LNCAP (cell line): Measurements from ENCODE around the gene RCSD1.

Source experiments
- TF ChIP-seq, protein P1 (sequence below): fragments of 450-650 bp; IDR thresholded peaks from 2 replicates; pipeline ENCODE4 v1.5.1; 2017; ENCODE audit warnings: mild to moderate bottlenecking

RCSD1 gene, protein sequence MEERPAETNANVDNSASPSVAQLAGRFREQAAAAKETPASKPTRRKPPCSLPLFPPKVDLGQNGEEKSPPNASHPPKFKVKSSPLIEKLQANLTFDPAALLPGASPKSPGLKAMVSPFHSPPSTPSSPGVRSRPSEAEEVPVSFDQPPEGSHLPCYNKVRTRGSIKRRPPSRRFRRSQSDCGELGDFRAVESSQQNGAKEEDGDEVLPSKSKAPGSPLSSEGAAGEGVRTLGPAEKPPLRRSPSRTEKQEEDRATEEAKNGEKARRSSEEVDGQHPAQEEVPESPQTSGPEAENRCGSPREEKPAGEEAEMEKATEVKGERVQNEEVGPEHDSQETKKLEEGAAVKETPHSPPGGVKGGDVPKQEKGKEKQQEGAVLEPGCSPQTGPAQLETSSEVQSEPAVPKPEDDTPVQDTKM

DNA sequence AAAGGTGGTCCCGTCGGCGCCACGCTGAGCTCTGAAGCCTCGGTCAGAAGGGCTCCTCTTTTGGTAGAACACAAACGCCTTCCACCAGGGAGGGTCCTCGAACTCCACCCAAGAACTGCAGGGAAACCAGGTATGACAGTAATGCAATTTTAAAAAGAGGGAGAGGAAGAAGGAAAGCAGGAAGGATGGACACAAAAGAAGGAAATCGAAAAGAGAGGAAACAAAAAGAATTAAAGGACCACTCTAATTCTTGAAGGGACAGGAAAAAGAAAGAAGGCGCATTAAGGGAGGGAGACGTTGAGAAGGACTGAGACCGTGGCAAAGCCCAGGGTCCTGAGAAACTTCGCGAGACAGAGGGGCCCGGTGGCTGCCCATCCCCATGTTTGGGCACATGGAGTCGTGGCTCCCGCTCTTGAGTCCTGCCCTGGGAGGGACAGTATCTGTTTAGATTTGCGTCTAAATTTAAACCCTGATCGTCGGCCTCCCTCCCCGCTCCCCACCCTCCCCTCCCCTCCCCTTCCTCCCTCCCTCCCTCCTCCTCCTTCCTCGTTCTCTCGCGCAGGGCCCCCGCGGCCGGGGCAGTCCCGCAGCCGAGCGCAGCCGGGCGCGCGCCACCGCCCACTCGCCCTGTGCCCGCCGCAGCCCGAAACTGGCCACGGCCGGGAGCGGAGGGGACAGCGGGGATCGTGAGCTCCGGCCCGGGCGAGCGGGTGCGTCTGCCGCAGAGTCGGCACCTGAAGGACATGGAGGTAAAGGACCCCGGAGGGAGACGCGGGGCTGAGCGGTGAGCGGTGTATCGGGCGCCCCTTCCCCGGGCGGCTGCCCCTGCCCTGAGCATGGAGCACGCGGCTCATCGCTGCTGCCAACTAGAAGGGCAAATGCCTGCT, at the start of gene RCSD1:
RCSD1 (plus strand) TSS at position 552 of the 887 bp plus-strand sequence; CDS start at position 744, 192 bp downstream.
- TF ChIP-seq, protein P1, sequence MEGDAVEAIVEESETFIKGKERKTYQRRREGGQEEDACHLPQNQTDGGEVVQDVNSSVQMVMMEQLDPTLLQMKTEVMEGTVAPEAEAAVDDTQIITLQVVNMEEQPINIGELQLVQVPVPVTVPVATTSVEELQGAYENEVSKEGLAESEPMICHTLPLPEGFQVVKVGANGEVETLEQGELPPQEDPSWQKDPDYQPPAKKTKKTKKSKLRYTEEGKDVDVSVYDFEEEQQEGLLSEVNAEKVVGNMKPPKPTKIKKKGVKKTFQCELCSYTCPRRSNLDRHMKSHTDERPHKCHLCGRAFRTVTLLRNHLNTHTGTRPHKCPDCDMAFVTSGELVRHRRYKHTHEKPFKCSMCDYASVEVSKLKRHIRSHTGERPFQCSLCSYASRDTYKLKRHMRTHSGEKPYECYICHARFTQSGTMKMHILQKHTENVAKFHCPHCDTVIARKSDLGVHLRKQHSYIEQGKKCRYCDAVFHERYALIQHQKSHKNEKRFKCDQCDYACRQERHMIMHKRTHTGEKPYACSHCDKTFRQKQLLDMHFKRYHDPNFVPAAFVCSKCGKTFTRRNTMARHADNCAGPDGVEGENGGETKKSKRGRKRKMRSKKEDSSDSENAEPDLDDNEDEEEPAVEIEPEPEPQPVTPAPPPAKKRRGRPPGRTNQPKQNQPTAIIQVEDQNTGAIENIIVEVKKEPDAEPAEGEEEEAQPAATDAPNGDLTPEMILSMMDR: no peak

DNA sequence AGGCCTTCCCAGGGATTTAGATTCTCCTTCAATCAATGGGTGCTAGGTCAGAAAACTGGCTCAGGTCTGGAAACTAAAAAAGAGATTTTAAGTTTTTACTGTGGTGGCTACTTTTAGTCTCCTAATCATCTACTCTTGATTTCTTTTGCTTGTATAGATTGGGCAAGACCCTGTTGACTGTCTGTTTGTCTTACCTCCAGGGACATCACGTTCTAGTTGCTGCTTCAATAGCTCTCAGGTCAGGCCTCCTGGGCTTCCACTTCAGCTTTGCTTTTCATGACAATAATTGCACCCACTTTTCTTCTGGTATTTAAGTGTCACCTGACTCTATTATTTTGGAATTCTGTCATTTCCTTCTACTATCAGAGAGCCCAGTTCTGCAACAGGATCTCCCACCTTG, 48.0 kb upstream of the RCSD1 start:
- TF ChIP-seq, protein P1: no peak

DNA sequence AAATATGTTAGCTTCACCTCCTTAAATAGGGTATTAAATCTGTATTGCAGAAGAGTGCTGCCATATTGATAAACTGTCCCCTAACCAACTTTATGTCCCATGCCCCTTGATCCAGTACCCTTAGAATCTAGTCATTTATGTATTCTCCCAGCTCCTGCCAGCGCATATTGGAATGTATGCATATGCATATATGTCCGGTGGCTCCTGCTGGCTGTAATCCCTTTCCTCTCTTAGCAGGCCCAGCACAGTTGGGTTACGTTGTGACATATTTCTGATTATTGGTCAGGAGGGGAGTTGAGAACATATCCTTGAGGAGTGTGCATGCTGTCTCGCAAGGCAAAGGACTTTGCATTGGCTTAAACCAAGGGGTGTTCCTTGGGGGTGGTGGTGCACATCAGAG, 47.3 kb upstream of the RCSD1 start:
- TF ChIP-seq, protein P1: no peak

DNA sequence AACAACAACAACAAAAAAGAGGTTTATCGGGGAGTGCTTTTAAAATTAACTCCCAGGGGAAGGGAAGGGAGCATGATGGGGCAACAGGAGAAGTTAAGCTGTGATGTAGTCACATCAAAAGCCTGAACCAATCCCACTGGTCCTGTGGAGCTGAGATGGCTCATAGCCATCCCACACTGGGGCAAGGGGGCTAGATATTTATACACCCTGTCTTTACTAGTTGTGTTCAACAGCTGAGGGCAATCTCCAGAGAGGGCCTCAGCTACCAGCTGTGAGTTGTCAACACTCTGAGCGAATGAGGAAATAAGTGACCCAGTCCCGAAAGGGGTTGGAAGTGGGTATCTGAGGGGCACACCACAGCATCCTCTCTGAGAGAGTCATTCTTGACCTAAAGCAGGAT, 45.5 kb upstream of the RCSD1 start:
- TF ChIP-seq, protein P1: no peak

DNA sequence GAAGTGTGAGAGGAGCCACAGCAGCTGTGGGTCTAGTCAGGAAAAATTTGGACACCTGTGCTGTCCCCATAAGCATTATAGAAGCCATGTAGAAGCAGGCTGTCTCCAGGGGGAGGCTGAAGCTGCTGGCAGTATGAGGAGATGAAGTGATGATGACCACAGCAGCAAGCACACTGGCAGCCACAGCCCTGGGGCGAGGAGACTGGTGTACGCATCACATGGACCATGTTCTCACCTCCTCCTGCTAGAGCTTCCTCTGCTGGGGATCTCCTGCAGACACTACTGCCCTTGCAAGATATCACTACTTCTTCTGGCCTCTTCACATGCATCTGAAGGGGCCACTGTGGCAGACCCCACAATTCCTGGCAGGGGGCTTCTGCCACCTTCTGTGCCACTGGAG, 42.7 kb upstream of the RCSD1 start:
- TF ChIP-seq, protein P1: no peak

DNA sequence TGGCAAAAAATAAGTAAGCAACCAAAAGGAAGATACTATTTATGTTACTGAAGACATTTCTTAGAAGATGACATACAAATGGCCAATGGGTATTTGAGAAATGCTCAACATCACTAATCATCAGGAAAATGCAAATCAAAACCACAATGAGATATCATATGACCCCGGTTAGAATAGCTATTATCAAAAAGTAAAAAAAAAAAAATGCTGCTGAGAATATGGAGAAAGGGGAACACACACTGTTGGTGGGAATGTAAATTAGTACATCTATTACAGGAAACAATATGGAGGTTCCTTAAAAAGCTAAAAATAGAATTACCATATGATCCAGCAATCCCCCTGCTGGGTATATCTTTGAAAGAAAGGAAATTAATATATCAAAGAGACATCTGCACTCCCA, 42.2 kb upstream of the RCSD1 start:
- TF ChIP-seq, protein P1: no peak

DNA sequence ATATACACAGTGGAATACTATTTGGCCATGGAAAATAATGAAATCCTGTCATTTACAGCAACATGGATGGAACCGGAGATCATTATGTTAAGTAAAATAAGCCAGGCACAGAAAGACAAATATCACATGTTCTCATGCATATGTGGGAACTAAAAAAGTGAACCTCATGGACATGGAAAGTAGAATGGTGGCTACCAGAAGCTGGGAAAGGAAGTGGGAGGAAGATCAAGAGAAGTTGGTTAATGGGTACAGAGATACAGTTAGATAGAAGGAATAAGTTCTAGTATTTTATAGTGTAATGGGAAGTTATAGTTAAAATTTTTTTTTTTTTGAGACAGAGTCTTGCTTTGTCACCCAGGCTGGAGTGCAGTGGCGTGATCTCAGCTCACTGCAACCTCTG, 41.7 kb upstream of the RCSD1 start:
- TF ChIP-seq, protein P1: no peak
